Hepatocyte (in vitro differentiated cells): ENCODE measurements around the gene CASP1.

Experiments used
- CTCF ChIP-seq: fragments of 200-600 bp; sonication (generic); IDR thresholded peaks from 2 replicates; pipeline ENCODE4 v1.5.1; 2016; ENCODE audit warnings: antibody characterized with exemption, mild to moderate bottlenecking; ENCODE audit not compliant: poor library complexity
- EZH2 ChIP-seq: fragments of 200-600 bp; sonication (generic); IDR thresholded peaks from 2 replicates; pipeline ENCODE4 v1.6.1; 2016; ENCODE audit warnings: antibody characterized with exemption, mild to moderate bottlenecking, borderline replicate concordance

- no peak for TF ChIP-seq CTCF
- TF ChIP-seq EZH2, result no peak
Measured at GRCh38 chr11:104984808-104985207, 50.1 kb downstream of the CASP1 start.
